CD4-positive, alpha-beta memory T cell (primary cell): ENCODE measurements around the gene SLC18A3. TPM values are rescaled to one million over a fixed set of nuclear protein-coding genes. Genes with fewer than 3 reads are reported as not detected.
A peak's percentile ranks its signal among the peaks of the same experiment; 100 is the strongest.

Source experiments
- CTCF ChIA-PET: fragments of 350-600 bp; sonication (Branson Sonifier 250); formaldehyde crosslinking; loops from one replicate; lab custom pipeline; 2021; ENCODE audit warnings: inconsistent platforms; ENCODE audit not compliant: partially characterized antibody; lab: Charles Lee
- POLR2A ChIA-PET: fragments of 350-600 bp; sonication (Branson Sonifier 250); formaldehyde crosslinking; loops from one replicate; lab custom pipeline; 2021; ENCODE audit not compliant: partially characterized antibody; lab: Charles Lee
- DNase-seq, 5 donors: peaks; one replicate each; pipeline versions ENCODE4 v3.0.0 to v3.0.0-alpha.2; 2020 to 2022; ENCODE audit warnings: mixed read lengths in 1 of 5
- H3K27ac ChIP-seq: one replicate; pipeline ENCODE4 v1.7.0; 2013; ENCODE audit warnings: low read depth, low read length
- H3K27me3 ChIP-seq: 2 replicates; pipeline ENCODE4 v1.7.0; 2013; ENCODE audit warnings: mild to moderate bottlenecking, low read length, moderate library complexity; ENCODE audit not compliant: insufficient read depth
- H3K36me3 ChIP-seq: 2 replicates; pipeline ENCODE4 v1.7.0; 2013; ENCODE audit warnings: mild to moderate bottlenecking, low read length, moderate library complexity; ENCODE audit not compliant: insufficient read depth
- H3K4me1 ChIP-seq: 2 replicates; pipeline ENCODE4 v1.7.0; 2013; ENCODE audit warnings: mild to moderate bottlenecking, low read length, moderate library complexity; ENCODE audit not compliant: insufficient read depth
- H3K4me3 ChIP-seq, 2 donors: one replicate each; pipeline ENCODE4 v1.7.0; 2013; ENCODE audit warnings: low read length in 2 of 2, mild to moderate bottlenecking in 1 of 2
- H3K9me3 ChIP-seq, 2 donors: one replicate each; pipeline ENCODE4 v1.7.0; 2013; ENCODE audit warnings: low read length in 2 of 2, control low read depth in 1 of 2; ENCODE audit not compliant: control insufficient read depth in 1 of 2
- H3K27ac Mint-ChIP-seq, 7 donors: one replicate each; pipeline ENCODE4 v1.8.0; 2020 to 2021; ENCODE audit warnings: mixed read lengths in 7 of 7, mild to moderate bottlenecking in 6 of 7, inconsistent platforms in 3 of 7, moderate library complexity in 3 of 7
- H3K27me3 Mint-ChIP-seq, 2 donors: one replicate each; pipeline ENCODE4 v1.8.0; 2020 to 2021; ENCODE audit warnings: mixed read lengths in 2 of 2
- H3K36me3 Mint-ChIP-seq, 2 donors: one replicate each; pipeline ENCODE4 v1.8.0; 2020 to 2021; ENCODE audit warnings: mixed read lengths in 2 of 2, inconsistent platforms in 1 of 2, mild to moderate bottlenecking in 1 of 2
- H3K4me1 Mint-ChIP-seq, 4 donors: one replicate each; pipeline ENCODE4 v1.8.0; 2020 to 2021; ENCODE audit warnings: mixed read lengths in 4 of 4, mild to moderate bottlenecking in 1 of 4
- H3K4me3 Mint-ChIP-seq, 8 donors: one replicate each; pipeline ENCODE4 v1.8.0; 2020 to 2021; ENCODE audit warnings: mixed read lengths in 8 of 8, mild to moderate bottlenecking in 7 of 8, moderate library complexity in 6 of 8, inconsistent platforms in 3 of 8
- H3K9me3 Mint-ChIP-seq, 8 donors: one replicate each; pipeline ENCODE4 v1.8.0; 2020 to 2021; ENCODE audit warnings: mixed read lengths in 8 of 8, mild to moderate bottlenecking in 5 of 8, inconsistent platforms in 3 of 8, moderate library complexity in 1 of 8
- intact Hi-C: fragments of 100-400 bp; cut with micrococcal nuclease; formaldehyde crosslinking; loops from one replicate; pipeline ENCODE4 v1.15.1; 2023
- polyA plus RNA-seq, 2 donors: library from polyadenylated mRNA; unstranded; fragments of 300-500 nt; fragmentation: Illumina TruSeq; gene quantifications; one replicate each; pipeline ENCODE4 v1.2.3, GENCODE V29; 2021
- total RNA-seq, 2 experiments: library from RNA; stranded (reverse); gene quantifications; one replicate each; pipeline ENCODE4 v1.2.3, GENCODE V29; 2021

The SLC18A3 gene
- total and polyA plus RNA-seq, 4 experiments from 2014 or later: not detected

DNA sequence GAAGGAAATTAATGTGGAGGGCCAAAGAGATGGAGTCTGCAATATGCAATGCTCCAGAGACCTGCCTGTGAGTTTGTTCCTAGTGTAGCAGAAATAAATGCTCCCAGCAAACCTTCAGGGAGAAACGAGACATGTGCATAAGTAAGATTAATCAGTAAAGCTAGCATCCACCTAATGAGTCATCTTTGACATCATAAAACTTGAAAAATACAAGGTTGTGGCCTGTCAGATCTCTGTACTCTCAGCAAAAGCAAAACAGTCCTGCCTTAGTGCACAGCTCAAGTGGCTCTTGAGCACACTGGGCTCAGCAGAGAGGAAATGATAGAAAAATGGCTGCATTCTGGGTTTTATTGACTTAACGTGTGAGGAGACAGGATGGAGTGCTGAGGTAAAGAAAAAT, 38.7 kb upstream of the SLC18A3 start:
- Mint-ChIP-seq H3K9me3 (peaks cover 0 to 10% (median 0%) of the 10 kb centered on the region in 8 donors), H3K4me1 (peaks cover 0 to 3% (median 2%) of the 10 kb centered on the region in 4 donors), H3K27ac (no peak overlapping the region), H3K27me3 (peaks cover 12 to 22% of the 10 kb centered on the region in 2 donors), H3K36me3 (no peaks in the 10 kb centered on the region), H3K4me3 (no peak overlapping the region)
- Histone ChIP-seq H3K4me3 (no peak overlapping the region), H3K9me3 (no peaks in the 10 kb centered on the region), H3K36me3 (no peaks in the 10 kb centered on the region), H3K27me3 (no peaks in the 10 kb centered on the region), H3K4me1 (no peaks in the 10 kb centered on the region), H3K27ac (no peak overlapping the region)
- intact Hi-C loops: no loop called here
- no peak for DNase-seq
- CTCF ChIA-PET: no interaction called here
- POLR2A ChIA-PET: no interaction called here

DNA sequence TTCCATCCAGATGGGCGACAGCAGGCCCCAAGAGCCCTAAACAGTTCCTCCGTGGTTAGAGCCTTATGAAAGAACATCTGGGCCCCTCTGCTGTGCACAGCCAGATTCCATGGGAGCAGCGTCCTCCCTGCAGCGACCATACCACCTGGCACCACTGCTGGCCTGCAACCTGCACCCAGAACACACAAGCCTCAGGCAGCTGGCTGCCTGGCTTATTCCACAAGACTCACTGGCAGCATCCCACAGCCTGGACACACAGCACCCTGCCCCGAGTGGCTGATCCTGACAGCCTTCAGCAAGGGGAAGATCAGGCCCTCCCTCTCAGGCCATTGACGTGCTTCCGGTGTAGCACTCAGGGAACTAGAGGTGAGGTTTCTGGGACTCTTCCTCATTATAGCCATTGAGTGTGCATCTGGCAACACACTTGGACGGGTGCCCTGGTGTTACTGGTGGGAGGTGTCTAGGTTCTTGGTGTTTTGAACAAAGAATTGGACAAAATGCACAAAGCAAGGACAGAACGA, 37.5 kb upstream of the SLC18A3 start:
- no peaks in the 10 kb centered on the region for H3K4me1 ChIP-seq
- H3K27ac Mint-ChIP-seq: no peak overlapping the region
- no peaks in the 10 kb centered on the region for H3K27me3 ChIP-seq
- no peak overlapping the region for H3K4me3 ChIP-seq
- no peaks in the 10 kb centered on the region for H3K36me3 Mint-ChIP-seq
- DNase-seq: no peak
- H3K4me1 Mint-ChIP-seq: peaks cover 0 to 3% (median 2%) of the 10 kb centered on the region in 4 donors
- intact Hi-C loops: no loop called here
- H3K36me3 ChIP-seq: no peaks in the 10 kb centered on the region
- CTCF ChIA-PET: no interaction called here
- POLR2A ChIA-PET: no interaction called here
- H3K9me3 ChIP-seq: no peaks in the 10 kb centered on the region
- peaks cover 8 to 26% of the 10 kb centered on the region in 2 donors for H3K27me3 Mint-ChIP-seq
- no peak overlapping the region for H3K4me3 Mint-ChIP-seq
- no peak overlapping the region for H3K27ac ChIP-seq
- H3K9me3 Mint-ChIP-seq: peaks cover 0 to 7% (median 0%) of the 10 kb centered on the region in 8 donors

DNA sequence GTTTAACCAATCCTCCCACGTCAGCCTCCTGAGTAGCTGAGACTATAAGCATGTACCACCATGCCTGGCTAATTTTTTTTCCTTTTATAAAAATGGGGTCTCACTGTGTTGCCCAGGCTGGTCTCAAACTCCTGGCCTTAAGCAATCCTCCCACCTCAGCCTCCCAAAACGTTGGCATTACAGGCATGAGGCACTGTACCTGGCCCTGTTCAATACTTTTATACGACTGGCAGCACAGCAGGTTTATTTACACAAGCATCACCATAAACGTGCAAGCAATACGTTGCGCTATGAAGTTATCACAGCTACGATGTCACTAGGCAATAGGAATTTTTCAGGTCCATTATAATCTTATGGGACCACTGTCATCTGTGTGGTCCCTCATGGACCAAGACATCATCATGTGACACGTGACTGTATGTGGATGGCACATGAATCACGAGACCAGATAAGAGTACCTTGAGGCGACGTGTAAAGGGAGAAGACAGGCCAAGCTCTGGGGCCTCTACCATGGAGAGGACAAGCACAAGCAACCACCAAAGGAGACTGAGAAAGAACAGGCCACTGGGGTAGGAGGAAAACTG, 34.5 kb upstream of the SLC18A3 start:
- no peaks in the 10 kb centered on the region for H3K36me3 Mint-ChIP-seq
- intact Hi-C loops: no loop called here
- POLR2A ChIA-PET: no interaction called here

DNA sequence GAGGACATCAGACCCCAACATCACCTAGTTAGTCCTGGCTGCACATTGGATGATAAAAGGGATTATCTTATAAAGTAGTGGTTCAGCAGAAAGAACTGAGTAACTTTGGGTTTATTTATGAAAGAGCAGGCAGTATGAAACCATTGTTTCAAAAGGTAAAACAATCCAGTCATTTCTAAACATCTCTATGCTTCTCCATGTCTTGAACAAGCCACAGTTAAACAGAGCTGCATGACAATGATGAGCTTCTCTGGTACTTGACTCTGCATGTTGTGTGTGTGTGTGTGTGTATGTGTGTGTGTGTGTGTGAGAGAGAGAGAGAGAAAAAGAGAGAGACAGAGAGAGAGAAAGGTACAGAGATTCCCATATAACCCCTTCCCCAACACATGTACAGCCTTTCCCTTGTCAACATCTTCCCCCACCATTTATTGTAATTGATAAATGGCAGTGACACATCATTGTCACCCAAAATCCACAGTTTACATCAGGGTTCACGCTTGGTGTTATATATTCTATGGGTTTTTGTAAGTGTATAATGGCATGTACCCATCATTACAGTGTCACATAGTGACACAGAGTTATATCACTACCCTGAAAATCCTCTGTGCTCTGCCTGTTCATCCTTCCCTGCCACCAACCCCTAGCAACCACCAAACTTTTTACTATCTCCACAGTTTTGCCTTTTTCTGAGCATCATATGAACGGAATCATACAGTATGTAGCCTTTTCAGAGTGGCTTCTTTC, 32.8 kb upstream of the SLC18A3 start:
- H3K4me3 ChIP-seq: no peak overlapping the region
- peaks cover 0 to 5% (median 2%) of the 10 kb centered on the region in 4 donors for H3K4me1 Mint-ChIP-seq
- no peak for DNase-seq
- H3K4me1 ChIP-seq: no peaks in the 10 kb centered on the region
- intact Hi-C loops: no loop called here
- ChIA-PET CTCF (interaction anchor here (1.2 kb wide), 1 partner anchor 15 kb away, joined by 3 read pairs; no protein-coding TSS in a partner anchor), POLR2A (no interaction called here)
- peaks cover 6 to 14% of the 10 kb centered on the region in 2 donors for H3K27me3 Mint-ChIP-seq
- H3K27ac Mint-ChIP-seq: no peak overlapping the region
- H3K4me3 Mint-ChIP-seq: no peak overlapping the region
- no peak overlapping the region for H3K27ac ChIP-seq
- no peaks in the 10 kb centered on the region for H3K27me3 ChIP-seq
- H3K9me3 ChIP-seq: no peaks in the 10 kb centered on the region
- no peaks in the 10 kb centered on the region for H3K36me3 Mint-ChIP-seq
- peaks cover 0 to 2% (median 0%) of the 10 kb centered on the region in 8 donors for H3K9me3 Mint-ChIP-seq
- no peaks in the 10 kb centered on the region for H3K36me3 ChIP-seq

More for the DNA sequence above, 34.5 kb upstream of the SLC18A3 start:
- no peak for DNase-seq
- no peaks in the 10 kb centered on the region for H3K4me1 ChIP-seq
- H3K27ac ChIP-seq: no peak overlapping the region
- no peaks in the 10 kb centered on the region for H3K9me3 ChIP-seq
- Mint-ChIP-seq H3K4me1 (peaks cover 0 to 3% (median 2%) of the 10 kb centered on the region in 4 donors), H3K27ac (no peak overlapping the region), H3K9me3 (peaks cover 0 to 2% (median 0%) of the 10 kb centered on the region in 8 donors), H3K4me3 (peak overlapping the region in 1 of 8 donors; percentile 45), H3K27me3 (peaks cover 9 to 16% of the 10 kb centered on the region in 2 donors)
- H3K36me3 ChIP-seq: no peaks in the 10 kb centered on the region
- no peak overlapping the region for H3K4me3 ChIP-seq
- CTCF ChIA-PET: interaction anchor here (1.7 kb wide), 1 partner anchor 18 kb away, joined by 5 read pairs; no protein-coding TSS in a partner anchor
- H3K27me3 ChIP-seq: no peaks in the 10 kb centered on the region

DNA sequence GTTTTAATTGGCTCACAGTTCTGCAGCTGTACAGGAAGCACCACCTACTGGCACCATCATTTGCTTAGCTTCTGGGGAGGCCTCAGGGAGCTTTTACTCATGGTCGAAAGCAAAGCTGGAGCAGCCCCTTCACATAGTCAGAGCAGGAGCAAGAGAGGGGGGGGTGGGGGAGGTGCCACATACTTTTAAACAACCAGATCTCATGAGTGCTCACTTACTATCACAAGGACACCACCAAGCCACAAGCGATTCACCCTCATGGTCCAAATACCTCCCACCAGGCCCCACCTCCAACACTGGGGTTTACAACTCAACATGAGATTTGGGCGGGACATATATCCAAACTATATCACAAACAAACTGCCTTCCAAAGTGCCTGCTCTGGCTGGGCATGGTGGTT, 31.7 kb upstream of the SLC18A3 start:
- no peak overlapping the region for H3K27ac Mint-ChIP-seq
- H3K27me3 Mint-ChIP-seq: peaks cover 6 to 18% of the 10 kb centered on the region in 2 donors
- CTCF ChIA-PET: interaction anchor here (1.2 kb wide), 1 partner anchor 14 kb away, joined by 3 read pairs; no protein-coding TSS in a partner anchor
- H3K36me3 ChIP-seq: no peaks in the 10 kb centered on the region
- H3K4me1 Mint-ChIP-seq: peaks cover 0 to 3% (median 0%) of the 10 kb centered on the region in 4 donors
- H3K9me3 Mint-ChIP-seq: peaks cover 0 to 2% (median 0%) of the 10 kb centered on the region in 8 donors
- H3K4me3 ChIP-seq: no peak overlapping the region
- POLR2A ChIA-PET: no interaction called here
- intact Hi-C loops: no loop called here
- no peaks in the 10 kb centered on the region for H3K9me3 ChIP-seq
- H3K36me3 Mint-ChIP-seq: no peaks in the 10 kb centered on the region
- no peak for DNase-seq
- H3K4me3 Mint-ChIP-seq: no peak overlapping the region
- no peaks in the 10 kb centered on the region for H3K27me3 ChIP-seq
- no peaks in the 10 kb centered on the region for H3K4me1 ChIP-seq
- no peak overlapping the region for H3K27ac ChIP-seq

DNA sequence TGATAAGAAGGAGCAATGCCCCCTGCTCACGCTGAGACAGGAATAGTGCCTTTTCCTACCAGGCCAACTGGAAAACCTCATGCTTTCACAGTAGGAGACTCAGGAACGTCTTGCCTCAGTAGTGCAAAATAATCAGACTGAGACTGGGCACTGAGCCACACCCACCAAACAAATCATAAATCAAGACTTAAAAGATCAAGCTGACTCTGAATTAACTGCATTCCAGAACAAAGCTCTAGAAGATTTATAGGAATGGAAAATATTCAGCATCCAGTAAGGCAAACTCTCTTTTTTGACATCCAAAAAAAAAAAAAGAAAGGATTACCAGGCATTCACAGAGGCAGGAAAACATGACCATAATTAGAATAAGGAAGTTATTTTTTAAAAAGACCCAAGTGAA, 30.5 kb upstream of the SLC18A3 start:
- Histone ChIP-seq H3K36me3 (no peaks in the 10 kb centered on the region), H3K27me3 (no peaks in the 10 kb centered on the region), H3K4me1 (no peaks in the 10 kb centered on the region), H3K9me3 (no peaks in the 10 kb centered on the region), H3K27ac (no peak overlapping the region), H3K4me3 (no peak overlapping the region)
- peaks cover 0 to 3% (median 0%) of the 10 kb centered on the region in 4 donors for H3K4me1 Mint-ChIP-seq
- no peak overlapping the region for H3K27ac Mint-ChIP-seq
- H3K9me3 Mint-ChIP-seq: peaks cover 0 to 3% (median 0%) of the 10 kb centered on the region in 8 donors
- DNase-seq: no peak
- intact Hi-C loops: no loop called here
- ChIA-PET CTCF (no interaction called here), POLR2A (no interaction called here)
- H3K36me3 Mint-ChIP-seq: no peaks in the 10 kb centered on the region
- H3K27me3 Mint-ChIP-seq: peaks cover 11 to 22% of the 10 kb centered on the region in 2 donors
- no peak overlapping the region for H3K4me3 Mint-ChIP-seq

DNA sequence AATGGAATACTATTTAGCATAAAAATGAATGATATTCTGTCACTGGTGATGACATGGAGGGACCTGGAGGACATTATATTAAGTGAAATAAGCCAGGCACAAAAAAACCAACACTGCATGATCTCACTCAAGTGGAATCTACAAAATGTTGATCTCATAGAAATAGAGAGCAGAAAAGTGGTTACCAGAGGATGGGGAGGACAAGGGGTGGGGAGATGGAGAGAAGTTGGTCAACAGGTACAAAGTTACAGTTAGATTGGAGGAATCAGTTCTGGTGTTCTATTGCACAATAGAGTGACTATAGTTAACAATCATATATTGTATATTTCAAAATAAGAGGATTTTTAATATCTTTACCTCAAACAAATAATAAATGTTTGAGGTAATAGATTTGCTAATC, 24.7 kb upstream of the SLC18A3 start:
- CTCF ChIA-PET: no interaction called here
- intact Hi-C loops: no loop called here

More for the DNA sequence above, 24.7 kb upstream of the SLC18A3 start:
- DNase-seq: no peak
- Histone ChIP-seq H3K9me3 (no peaks in the 10 kb centered on the region), H3K4me1 (no peaks in the 10 kb centered on the region), H3K27me3 (no peaks in the 10 kb centered on the region), H3K27ac (no peak overlapping the region), H3K4me3 (no peak overlapping the region), H3K36me3 (no peaks in the 10 kb centered on the region)
- Mint-ChIP-seq H3K9me3 (peaks cover 0 to 7% (median 3%) of the 10 kb centered on the region in 8 donors), H3K27me3 (peaks cover 7 to 19% of the 10 kb centered on the region in 2 donors), H3K4me1 (peaks cover 0 to 1% (median 0%) of the 10 kb centered on the region in 4 donors), H3K27ac (no peak overlapping the region), H3K4me3 (no peak overlapping the region), H3K36me3 (no peaks in the 10 kb centered on the region)
- POLR2A ChIA-PET: no interaction called here
